Peyer's patch (tissue), 4 donors: ENCODE results near the gene C19orf44. TPM values are rescaled to one million over a fixed set of nuclear protein-coding genes. Genes with fewer than 3 reads are reported as not detected.
"Not testable (repeated sequence)": the region's sequence is repeated elsewhere in the genome, so short reads cannot be mapped to it uniquely, and the experiment has no call there.

Experiments used
- DNase-seq, 3 donors: peaks; one replicate each; pipeline ENCODE4 v3.0.0-alpha.2; 2017 to 2019
- H3K27ac ChIP-seq, 4 donors: fragments of 200-600 bp; sonication (generic); one replicate each; pipeline ENCODE4 v1.5.1; 2016 to 2019
- H3K27me3 ChIP-seq, 2 donors: fragments of 200-600 bp; sonication (generic); one replicate each; pipeline ENCODE4 v1.5.1; 2019
- H3K36me3 ChIP-seq, 3 donors: fragments of 200-600 bp; sonication (generic); one replicate each; pipeline ENCODE4 v1.5.1; 2016 to 2019
- H3K4me1 ChIP-seq, 4 donors: fragments of 200-600 bp; sonication (generic); one replicate each; pipeline ENCODE4 v1.5.1; 2016 to 2019
- H3K4me3 ChIP-seq, 4 donors: fragments of 200-600 bp; sonication (generic); 1 replicate in 3 of 4; 2 replicates in 1 of 4; pipeline ENCODE4 v1.5.1; 2016 to 2019; ENCODE audit warnings: mild to moderate bottlenecking in 1 of 4
- H3K9me3 ChIP-seq, 4 donors: fragments of 200-600 bp; sonication (generic); one replicate each; pipeline ENCODE4 v1.5.1; 2016 to 2019; ENCODE audit warnings: mild to moderate bottlenecking in 1 of 4
- CTCF ChIP-seq, 6 experiments: fragments of 450-650 bp in 4 of 6; fragments of 200-600 bp in 2 of 6; sonication (generic) in 1 of 6; IDR thresholded peaks; one replicate each; pipeline ENCODE4 v1.5.1; 2017 to 2019; ENCODE audit warnings: antibody characterized with exemption in 6 of 6, mild to moderate bottlenecking in 3 of 6, moderate library complexity in 1 of 6
- POLR2A ChIP-seq, 2 donors: fragments of 450-650 bp; IDR thresholded peaks; one replicate each; pipeline ENCODE4 v1.5.1; 2017; ENCODE audit warnings: antibody characterized with exemption in 2 of 2, mild to moderate bottlenecking in 2 of 2, moderate library complexity in 2 of 2
- total RNA-seq, 4 donors: library from RNA; depleted of rRNA; stranded (reverse); fragments of >200 nt; gene quantifications; one replicate each; pipeline ENCODE4 v1.1.0, GENCODE V29; 2016

C19orf44 gene
- total RNA-seq, 4 donors from 2014 or later = 3.7 to 13.2 (median 8.0) TPM

GRCh38 chr19:16506961-16507360, 10.8 kb downstream of the C19orf44 start:
- H3K27ac ChIP-seq = no peak overlapping the region
- no peaks in the 10 kb centered on the region for H3K9me3 ChIP-seq
- H3K27me3 ChIP-seq = no peaks in the 10 kb centered on the region
- H3K4me3 ChIP-seq = no peak overlapping the region
- DNase-seq = no peak
- H3K36me3 ChIP-seq = peaks cover 0 to 16% (median 0%) of the 10 kb centered on the region in 3 donors
- no peak for TF ChIP-seq POLR2A (IDR thresholded peaks at IDR 0.05)
- TF ChIP-seq CTCF (IDR thresholded peaks at IDR 0.05) = no peak
- H3K4me1 ChIP-seq = no peaks in the 10 kb centered on the region

DNA sequence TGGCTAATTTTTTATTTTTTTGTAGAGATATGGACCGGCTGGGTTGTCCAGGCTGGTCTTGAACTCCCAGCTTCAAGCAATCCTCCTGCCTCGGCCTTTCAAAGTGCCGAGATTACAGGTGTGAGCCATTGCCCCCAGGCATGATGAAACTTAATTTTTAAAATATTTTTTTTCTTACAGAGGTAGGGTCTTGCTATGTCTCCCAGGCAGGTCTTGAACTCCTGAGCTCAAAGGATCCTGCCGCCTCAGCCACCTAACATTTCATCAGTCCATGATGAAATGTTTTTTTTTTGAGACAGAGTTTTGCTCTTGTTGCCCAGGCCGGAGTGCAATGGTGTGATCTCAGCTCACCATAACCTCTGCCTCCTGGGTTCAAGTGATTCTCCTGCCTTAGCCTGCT, 12.4 kb downstream of the C19orf44 start:
- peaks cover 0 to 19% (median 0%) of the 10 kb centered on the region in 3 donors for H3K36me3 ChIP-seq
- H3K27ac ChIP-seq = no peak overlapping the region

GRCh38 chr19:16509141-16510061, 13.2 kb downstream of the C19orf44 start:
- no peak for TF ChIP-seq CTCF (IDR thresholded peaks at IDR 0.05)
- TF ChIP-seq POLR2A (IDR thresholded peaks at IDR 0.05) = no peak
- H3K27me3 ChIP-seq = no peaks in the 10 kb centered on the region
- H3K4me3 ChIP-seq = no peak overlapping the region
- H3K4me1 ChIP-seq = no peaks in the 10 kb centered on the region
- DNase-seq = no peak
- H3K36me3 ChIP-seq = peaks cover 0 to 15% (median 0%) of the 10 kb centered on the region in 3 donors
- no peaks in the 10 kb centered on the region for H3K9me3 ChIP-seq
- H3K27ac ChIP-seq = peak overlapping the region in 1 of 4 donors; percentile 5

More for the DNA sequence above, 12.4 kb downstream of the C19orf44 start:
- Histone ChIP-seq H3K4me3 (no peak overlapping the region), H3K9me3 (no peaks in the 10 kb centered on the region), H3K4me1 (no peaks in the 10 kb centered on the region), H3K27me3 (no peaks in the 10 kb centered on the region)
- no peak for DNase-seq
- TF ChIP-seq POLR2A (IDR thresholded peaks at IDR 0.05) (no peak), CTCF (IDR thresholded peaks at IDR 0.05) (no peak)

- peaks cover 0 to 29% (median 0%) of the 10 kb centered on the region in 3 donors for H3K36me3 ChIP-seq
- not testable (repeated sequence) for H3K9me3 ChIP-seq, H3K27me3 ChIP-seq, H3K4me1 ChIP-seq, H3K27ac ChIP-seq, DNase-seq, H3K4me3 ChIP-seq
Measured at GRCh38 chr19:16512611-16513010, 16.4 kb downstream of the C19orf44 start.

GRCh38 chr19:16514383-16515019, 18.3 kb downstream of the C19orf44 start:
- Histone ChIP-seq H3K4me1 (no peaks in the 10 kb centered on the region), H3K9me3 (no peaks in the 10 kb centered on the region), H3K27me3 (no peaks in the 10 kb centered on the region), H3K27ac (no peak overlapping the region), H3K4me3 (no peak overlapping the region), H3K36me3 (peaks cover 0 to 48% (median 0%) of the 10 kb centered on the region in 3 donors)
- no peak for TF ChIP-seq CTCF (IDR thresholded peaks at IDR 0.05)
- TF ChIP-seq POLR2A (IDR thresholded peaks at IDR 0.05) = no peak
- no peak for DNase-seq

GRCh38 chr19:16516381-16516780, 20.2 kb downstream of the C19orf44 start:
- Histone ChIP-seq H3K27me3 (no peaks in the 10 kb centered on the region), H3K36me3 (peaks cover 0 to 57% (median 0%) of the 10 kb centered on the region in 3 donors), H3K27ac (no peak overlapping the region), H3K4me1 (no peaks in the 10 kb centered on the region), H3K4me3 (no peak overlapping the region), H3K9me3 (no peaks in the 10 kb centered on the region)
- TF ChIP-seq POLR2A (IDR thresholded peaks at IDR 0.05) = no peak
- TF ChIP-seq CTCF (IDR thresholded peaks at IDR 0.05) = no peak
- no peak for DNase-seq
